Neural progenitor cell (in vitro differentiated cells): ENCODE data around the gene RERE.

Experiments used
- CTCF ChIP-seq: fragments of 200-600 bp; sonication (generic); IDR thresholded peaks from 2 replicates; pipeline ENCODE4 v1.5.1; 2017; ENCODE audit warnings: antibody characterized with exemption, mild to moderate bottlenecking
- EZH2 ChIP-seq: fragments of 200-600 bp; sonication (generic); IDR thresholded peaks from 2 replicates; pipeline ENCODE4 v1.6.1; 2017; ENCODE audit warnings: antibody characterized with exemption, mild to moderate bottlenecking, moderate library complexity

GRCh38 chr1:8733484-8733883 is 84.0 kb downstream of the RERE start:
- TF ChIP-seq CTCF (no peak), EZH2 (no peak)
